Astrocyte of the spinal cord (primary cell): ENCODE results near the gene SLC4A1AP.

Source experiments
- DNase-seq: peaks from one replicate; pipeline ENCODE4 v3.0.0; 2011; ENCODE audit warnings: low read depth, low spot score
- H3K4me3 ChIP-seq: 2 replicates; pipeline ENCODE4 v1.5.1; 2011; ENCODE audit warnings: low read depth, mild to moderate bottlenecking, low read length, moderate library complexity
- in situ Hi-C: cut with HindIII; loops from 2 replicates; pipeline ENCODE4 v1.10.0; 2017; ENCODE audit warnings: low sequenced_read_pairs
- TF ChIP-seq, protein P1 (sequence below): IDR thresholded peaks from 2 replicates; pipeline ENCODE4 v1.5.1; 2012; ENCODE audit warnings: low read depth, mild to moderate bottlenecking, low read length, inconsistent platforms

The SLC4A1AP gene

DNA sequence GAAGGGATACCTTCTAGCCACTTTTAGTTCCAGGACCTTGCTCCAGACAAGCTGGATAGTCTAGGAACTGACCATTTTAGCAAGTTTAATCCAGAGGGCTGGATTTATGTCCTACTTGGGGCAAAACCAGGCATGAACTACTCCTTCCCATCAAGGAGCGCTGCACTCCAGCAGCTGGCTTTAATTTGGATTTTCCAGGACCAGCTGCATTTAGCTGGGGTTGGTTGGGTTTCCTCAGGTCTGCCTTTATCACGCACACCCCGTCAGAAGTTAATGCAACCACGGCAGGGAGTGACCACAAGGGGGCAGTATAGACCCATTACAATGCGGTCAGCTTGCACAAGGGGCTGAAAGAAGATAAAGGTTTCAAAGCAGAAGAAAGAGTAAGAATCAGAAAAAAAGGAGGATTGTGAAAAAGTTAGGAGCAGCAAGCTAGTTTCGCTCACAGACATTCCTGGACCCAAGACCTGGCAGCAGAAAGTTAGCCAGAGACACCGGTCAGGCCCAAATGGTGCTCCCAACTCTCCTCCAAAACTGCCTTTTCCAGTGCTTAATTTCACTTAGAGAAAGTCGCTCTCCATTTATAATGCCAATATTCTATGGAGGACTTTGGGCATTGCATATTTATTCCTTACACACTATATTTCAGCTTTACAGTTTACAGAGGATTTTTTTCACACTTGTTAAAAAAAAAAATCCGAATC is 40.1 kb downstream of the SLC4A1AP start:
- in situ Hi-C loops: no loop called here
- H3K4me3 ChIP-seq: no peak overlapping the region
- TF ChIP-seq, protein P1, sequence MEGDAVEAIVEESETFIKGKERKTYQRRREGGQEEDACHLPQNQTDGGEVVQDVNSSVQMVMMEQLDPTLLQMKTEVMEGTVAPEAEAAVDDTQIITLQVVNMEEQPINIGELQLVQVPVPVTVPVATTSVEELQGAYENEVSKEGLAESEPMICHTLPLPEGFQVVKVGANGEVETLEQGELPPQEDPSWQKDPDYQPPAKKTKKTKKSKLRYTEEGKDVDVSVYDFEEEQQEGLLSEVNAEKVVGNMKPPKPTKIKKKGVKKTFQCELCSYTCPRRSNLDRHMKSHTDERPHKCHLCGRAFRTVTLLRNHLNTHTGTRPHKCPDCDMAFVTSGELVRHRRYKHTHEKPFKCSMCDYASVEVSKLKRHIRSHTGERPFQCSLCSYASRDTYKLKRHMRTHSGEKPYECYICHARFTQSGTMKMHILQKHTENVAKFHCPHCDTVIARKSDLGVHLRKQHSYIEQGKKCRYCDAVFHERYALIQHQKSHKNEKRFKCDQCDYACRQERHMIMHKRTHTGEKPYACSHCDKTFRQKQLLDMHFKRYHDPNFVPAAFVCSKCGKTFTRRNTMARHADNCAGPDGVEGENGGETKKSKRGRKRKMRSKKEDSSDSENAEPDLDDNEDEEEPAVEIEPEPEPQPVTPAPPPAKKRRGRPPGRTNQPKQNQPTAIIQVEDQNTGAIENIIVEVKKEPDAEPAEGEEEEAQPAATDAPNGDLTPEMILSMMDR: peak; percentile 85
- DNase-seq: peak; percentile 91

DNA sequence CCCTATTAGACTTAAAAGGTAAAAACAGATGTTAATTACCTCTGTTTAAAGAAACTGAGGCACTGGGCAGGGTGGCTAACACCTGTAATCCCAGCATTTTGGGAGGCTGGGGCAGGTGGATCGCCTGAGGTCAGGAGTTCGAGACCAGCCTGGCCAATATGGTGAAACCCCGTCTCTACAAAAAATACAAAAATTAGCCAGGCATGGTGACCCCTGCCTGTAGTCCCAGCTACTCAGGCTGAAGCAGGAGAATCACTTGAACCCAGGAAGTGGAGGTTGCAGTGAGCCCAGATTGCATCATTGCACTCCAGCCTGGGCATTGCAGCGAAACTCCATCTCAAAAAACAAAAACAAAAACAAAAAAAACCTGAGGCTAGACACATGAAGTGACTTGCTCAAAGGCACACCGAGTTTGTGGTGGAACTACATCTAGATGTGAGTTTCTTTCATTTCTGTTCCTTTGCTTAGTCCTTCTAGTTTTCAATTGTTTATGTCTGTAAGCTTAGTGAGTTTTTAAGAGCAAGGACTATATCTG is 40.7 kb downstream of the SLC4A1AP start:
- TF ChIP-seq, protein P1: no peak
- no peak overlapping the region for H3K4me3 ChIP-seq
- in situ Hi-C loops: no loop called here
- no peak for DNase-seq

DNA sequence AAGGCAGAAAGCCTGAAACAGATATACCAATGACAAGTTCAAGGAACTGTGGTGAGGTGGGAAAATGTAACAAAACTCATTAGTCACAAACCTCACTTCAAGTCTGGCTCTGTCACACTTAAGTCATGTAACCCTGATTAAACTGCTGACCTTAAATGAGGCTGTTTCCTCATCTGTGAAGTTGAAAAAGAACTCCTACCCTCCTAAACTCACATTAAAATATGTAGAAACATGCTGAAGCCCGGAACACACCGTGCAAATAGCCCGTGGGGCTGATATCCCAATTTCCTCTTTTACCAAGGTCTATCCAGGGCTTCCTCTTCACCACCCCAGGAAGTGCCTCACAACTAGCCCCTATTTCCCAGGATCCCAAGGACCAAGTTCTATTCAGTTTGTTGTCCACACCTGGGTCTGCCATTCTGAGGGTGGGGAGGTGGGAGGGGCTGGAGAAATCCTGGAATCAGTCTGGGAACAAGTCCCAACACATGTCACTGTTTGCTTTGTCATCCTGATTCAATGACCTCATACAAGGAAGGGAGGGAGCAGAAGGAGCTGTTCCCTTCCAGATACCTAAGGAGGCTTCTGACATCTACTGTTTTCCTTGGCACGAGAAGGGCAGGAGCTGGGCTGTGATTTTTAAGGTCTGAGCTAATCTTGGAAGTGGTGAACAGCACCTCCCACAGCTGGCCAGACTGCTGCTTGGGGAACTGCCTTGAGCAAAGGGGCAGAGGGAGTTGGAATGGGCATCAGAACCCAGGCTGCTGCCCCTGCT is 42.3 kb downstream of the SLC4A1AP start:
- no peak overlapping the region for H3K4me3 ChIP-seq
- TF ChIP-seq, protein P1: peak; percentile 5
- peak; percentile 96 for DNase-seq
- in situ Hi-C loops: no loop called here

DNA sequence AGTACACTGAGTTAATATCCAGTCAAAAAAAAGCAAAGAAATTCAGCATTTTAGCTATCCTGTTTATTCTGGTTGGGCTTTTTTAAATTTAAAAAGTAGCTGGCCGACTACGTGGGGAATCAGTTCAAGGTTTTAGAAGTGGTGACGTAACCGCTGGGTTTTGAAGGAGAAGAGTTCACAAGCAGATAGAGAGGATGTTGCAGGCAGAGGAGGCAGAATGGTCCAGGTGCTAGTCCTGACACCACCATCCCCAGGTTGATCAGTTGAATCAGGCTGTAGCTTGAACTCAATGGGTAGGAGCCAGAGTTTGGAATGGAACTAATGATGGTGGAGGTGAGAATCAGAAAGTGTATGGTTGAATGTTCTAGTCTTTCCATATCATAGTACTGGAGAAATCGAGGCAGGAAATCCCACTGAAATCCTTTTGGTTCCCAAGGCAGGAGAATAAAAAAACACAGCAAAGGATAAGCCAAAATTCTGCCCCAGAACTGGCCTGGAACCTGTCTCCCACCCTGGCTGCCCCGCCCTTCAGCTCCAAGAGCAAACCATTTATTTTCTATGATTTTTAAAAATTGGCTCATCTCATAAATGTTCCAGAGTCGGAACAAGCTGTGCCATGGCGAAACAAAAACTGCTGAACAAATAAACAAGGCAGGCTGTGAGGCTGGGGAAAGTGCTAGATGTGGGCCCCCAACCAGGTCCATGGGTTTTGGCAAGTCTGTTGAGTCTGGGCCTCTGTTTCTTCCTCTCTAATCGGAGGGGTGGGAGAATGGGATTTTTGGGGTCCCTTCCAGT is 44.0 kb downstream of the SLC4A1AP start:
- TF ChIP-seq, protein P1: no peak
- H3K4me3 ChIP-seq: no peak overlapping the region
- peak; percentile 24 for DNase-seq
- in situ Hi-C loops: no loop called here

DNA sequence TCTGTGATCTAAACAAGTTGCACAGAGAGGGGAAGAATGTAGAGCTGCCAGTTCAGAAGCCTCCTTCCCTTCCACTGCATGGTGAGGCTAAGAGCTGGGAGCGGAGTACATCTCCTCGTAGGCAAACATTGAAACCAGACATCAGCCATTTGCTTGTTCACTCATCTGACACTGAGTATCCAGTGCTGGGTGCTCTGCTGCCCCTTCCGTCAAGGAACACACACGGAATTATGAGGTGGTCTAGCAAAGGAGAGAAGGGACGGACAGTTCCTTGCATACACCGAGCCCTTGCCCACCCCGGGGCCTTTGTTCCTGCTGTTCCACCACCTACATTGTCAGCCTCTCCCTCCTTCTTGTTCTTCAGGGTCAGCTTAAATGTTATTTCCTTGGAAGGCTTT is 44.6 kb downstream of the SLC4A1AP start:
- in situ Hi-C loops: no loop called here
- H3K4me3 ChIP-seq: no peak overlapping the region
- no peak for DNase-seq
- TF ChIP-seq, protein P1: no peak

DNA sequence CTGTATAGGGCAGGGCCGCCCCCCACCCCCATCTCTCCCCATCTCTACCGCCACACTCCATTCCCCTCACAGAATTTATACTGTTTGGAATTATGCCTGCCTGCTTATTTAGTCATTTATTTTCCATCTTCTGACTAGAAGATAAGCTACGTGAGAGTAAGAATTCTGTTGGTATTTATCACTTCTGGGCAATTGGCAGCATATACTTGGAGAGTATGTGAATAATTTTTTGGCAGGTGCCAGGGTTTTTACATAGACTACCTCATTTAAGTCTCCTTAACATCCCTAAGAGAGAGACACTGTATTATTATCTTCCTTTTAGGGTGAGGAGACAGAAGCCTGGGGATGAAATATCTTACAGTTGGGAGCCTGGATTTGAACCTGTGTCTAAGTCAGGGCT is 45.0 kb downstream of the SLC4A1AP start:
- in situ Hi-C loops: no loop called here

More for the DNA sequence above, 45.0 kb downstream of the SLC4A1AP start:
- TF ChIP-seq, protein P1: no peak
- DNase-seq: no peak
- no peak overlapping the region for H3K4me3 ChIP-seq
